ENCODE measurements around the gene WDR44. TPM values are rescaled to one million over a fixed set of nuclear protein-coding genes. Genes with fewer than 3 reads are reported as not detected.

WDR44 gene
- total RNA-seq, 1 donor from 2014 or later = 31.1 TPM

DNA sequence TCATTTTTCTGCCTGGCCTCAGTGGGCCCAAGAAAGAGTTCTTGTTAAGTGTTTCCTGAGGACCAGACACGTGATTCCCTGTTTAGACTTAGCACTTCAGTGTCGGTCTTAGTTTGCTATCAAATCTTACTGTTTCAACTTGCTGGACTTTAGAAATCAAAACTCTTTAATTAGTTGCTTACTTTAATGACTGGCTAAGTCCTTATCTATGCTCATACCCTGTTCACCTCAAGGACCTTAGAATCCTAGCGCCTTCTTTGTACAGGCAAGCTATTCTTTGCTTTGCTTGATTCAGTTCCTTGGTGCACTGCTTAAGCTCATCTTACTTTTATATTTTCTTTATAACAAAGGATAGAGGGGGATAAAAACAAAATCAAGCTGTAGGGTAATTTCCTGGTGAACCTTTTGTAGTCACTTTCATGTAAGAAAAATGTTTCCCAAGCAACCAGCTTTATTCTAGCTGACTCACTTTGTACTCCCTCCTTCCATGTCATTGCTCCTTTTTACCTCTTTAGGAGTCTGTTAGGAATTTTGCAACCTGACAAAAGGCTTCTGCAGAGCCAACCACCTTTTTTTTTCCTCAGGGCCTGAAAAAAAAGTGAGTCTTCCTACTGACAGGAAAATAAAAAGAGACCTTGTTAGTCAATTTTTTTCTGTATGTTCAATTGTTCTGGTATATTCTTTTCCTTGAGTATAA, 14.7 kb downstream of the WDR44 start:
- TF ChIP-seq, protein P1, sequence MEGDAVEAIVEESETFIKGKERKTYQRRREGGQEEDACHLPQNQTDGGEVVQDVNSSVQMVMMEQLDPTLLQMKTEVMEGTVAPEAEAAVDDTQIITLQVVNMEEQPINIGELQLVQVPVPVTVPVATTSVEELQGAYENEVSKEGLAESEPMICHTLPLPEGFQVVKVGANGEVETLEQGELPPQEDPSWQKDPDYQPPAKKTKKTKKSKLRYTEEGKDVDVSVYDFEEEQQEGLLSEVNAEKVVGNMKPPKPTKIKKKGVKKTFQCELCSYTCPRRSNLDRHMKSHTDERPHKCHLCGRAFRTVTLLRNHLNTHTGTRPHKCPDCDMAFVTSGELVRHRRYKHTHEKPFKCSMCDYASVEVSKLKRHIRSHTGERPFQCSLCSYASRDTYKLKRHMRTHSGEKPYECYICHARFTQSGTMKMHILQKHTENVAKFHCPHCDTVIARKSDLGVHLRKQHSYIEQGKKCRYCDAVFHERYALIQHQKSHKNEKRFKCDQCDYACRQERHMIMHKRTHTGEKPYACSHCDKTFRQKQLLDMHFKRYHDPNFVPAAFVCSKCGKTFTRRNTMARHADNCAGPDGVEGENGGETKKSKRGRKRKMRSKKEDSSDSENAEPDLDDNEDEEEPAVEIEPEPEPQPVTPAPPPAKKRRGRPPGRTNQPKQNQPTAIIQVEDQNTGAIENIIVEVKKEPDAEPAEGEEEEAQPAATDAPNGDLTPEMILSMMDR (IDR thresholded peaks at IDR 0.05) = no peak
- Mint-ChIP-seq H3K4me1 (ENCODE audit: unreplicated experiment) (peaks cover 35% of the 10 kb centered on the region), H3K4me3 (ENCODE audit: unreplicated experiment) (no peak overlapping the region), H3K9me3 (ENCODE audit: unreplicated experiment) (no peaks in the 10 kb centered on the region), H3K36me3 (ENCODE audit: unreplicated experiment) (no peaks in the 10 kb centered on the region), H3K27me3 (ENCODE audit: unreplicated experiment) (no peaks in the 10 kb centered on the region), H3K27ac (ENCODE audit: unreplicated experiment) (peak overlapping the region; percentile 18)
- no peak for DNase-seq (ENCODE audit: extremely low spot score, unreplicated experiment)

DNA sequence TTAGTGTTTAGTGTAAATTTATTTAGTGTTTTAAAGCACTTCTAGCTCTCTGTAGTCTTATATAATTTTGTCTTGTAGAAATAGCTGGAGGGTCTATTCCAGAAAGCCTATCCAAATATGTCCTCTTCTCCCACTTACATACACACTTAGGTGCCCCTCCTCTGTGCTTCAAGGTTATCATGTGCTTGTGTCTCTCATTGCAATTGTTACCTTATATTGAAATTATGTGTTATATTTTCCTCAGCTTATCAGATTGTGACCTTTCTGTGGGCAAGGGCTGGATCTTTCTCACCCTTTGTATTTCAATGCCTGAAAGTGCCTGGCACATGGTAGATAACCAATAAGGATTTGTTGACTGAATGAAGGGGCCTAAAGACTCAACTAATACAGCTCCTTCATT, 18.4 kb downstream of the WDR44 start:
- no peak for DNase-seq (ENCODE audit: extremely low spot score, unreplicated experiment)
- Mint-ChIP-seq H3K4me1 (ENCODE audit: unreplicated experiment) (peaks cover 29% of the 10 kb centered on the region), H3K27ac (ENCODE audit: unreplicated experiment) (no peak overlapping the region), H3K9me3 (ENCODE audit: unreplicated experiment) (no peaks in the 10 kb centered on the region), H3K4me3 (ENCODE audit: unreplicated experiment) (no peak overlapping the region), H3K27me3 (ENCODE audit: unreplicated experiment) (no peaks in the 10 kb centered on the region), H3K36me3 (ENCODE audit: unreplicated experiment) (peaks cover 4% of the 10 kb centered on the region)
- TF ChIP-seq, protein P1 (IDR thresholded peaks at IDR 0.05) = no peak

DNA sequence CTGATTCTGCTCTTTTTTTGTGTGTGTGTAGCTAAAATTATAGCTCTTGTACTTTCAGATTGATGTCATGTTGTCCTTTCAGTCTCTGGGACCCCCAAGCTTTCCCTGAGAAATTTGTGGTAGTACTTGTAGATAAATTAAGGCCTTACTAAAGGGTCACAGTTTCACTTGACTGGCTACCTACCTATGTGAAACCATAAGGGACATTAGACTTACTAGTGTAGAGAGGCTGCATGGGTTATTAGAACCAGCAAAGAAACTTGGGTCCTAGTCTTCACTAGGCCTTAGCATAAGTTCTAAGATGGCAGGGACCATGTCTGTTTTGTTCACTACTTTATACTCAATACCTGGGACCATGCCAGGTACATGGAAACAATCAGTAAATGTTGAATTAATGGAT, 21.4 kb downstream of the WDR44 start:
- DNase-seq (ENCODE audit: extremely low spot score, unreplicated experiment) = no peak
- no peaks in the 10 kb centered on the region for H3K9me3 Mint-ChIP-seq (ENCODE audit: unreplicated experiment)
- TF ChIP-seq, protein P1 (IDR thresholded peaks at IDR 0.05) = no peak
- peaks cover 36% of the 10 kb centered on the region for H3K4me1 Mint-ChIP-seq (ENCODE audit: unreplicated experiment)
- H3K27me3 Mint-ChIP-seq (ENCODE audit: unreplicated experiment) = no peaks in the 10 kb centered on the region
- peaks cover 6% of the 10 kb centered on the region for H3K36me3 Mint-ChIP-seq (ENCODE audit: unreplicated experiment)
- H3K4me3 Mint-ChIP-seq (ENCODE audit: unreplicated experiment) = no peak overlapping the region
- H3K27ac Mint-ChIP-seq (ENCODE audit: unreplicated experiment) = no peak overlapping the region

DNA sequence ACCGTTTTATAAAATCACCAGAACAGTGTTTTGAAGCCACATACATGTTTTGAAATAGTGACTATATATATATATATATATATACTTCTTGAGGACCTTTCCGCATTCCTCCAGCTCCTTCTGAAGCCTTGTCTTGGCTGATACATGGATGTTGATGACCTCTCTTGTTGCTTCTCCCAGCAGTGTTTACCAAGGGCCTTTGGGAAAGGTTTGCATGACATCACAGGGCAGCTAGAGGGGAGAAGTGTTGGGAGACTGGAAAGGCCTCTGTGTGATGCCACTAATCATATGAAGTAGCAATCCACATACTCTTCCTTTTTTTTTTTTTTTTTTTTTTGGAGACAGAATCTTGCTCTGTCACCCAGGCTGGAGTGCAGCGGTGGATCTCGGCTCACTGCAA, 22.5 kb downstream of the WDR44 start:
- H3K4me3 Mint-ChIP-seq (ENCODE audit: unreplicated experiment) = no peak overlapping the region
- peaks cover 8% of the 10 kb centered on the region for H3K36me3 Mint-ChIP-seq (ENCODE audit: unreplicated experiment)
- no peaks in the 10 kb centered on the region for H3K9me3 Mint-ChIP-seq (ENCODE audit: unreplicated experiment)
- no peak overlapping the region for H3K27ac Mint-ChIP-seq (ENCODE audit: unreplicated experiment)
- no peak for DNase-seq (ENCODE audit: extremely low spot score, unreplicated experiment)
- no peaks in the 10 kb centered on the region for H3K27me3 Mint-ChIP-seq (ENCODE audit: unreplicated experiment)
- H3K4me1 Mint-ChIP-seq (ENCODE audit: unreplicated experiment) = peaks cover 43% of the 10 kb centered on the region
- TF ChIP-seq, protein P1 (IDR thresholded peaks at IDR 0.05) = no peak

DNA sequence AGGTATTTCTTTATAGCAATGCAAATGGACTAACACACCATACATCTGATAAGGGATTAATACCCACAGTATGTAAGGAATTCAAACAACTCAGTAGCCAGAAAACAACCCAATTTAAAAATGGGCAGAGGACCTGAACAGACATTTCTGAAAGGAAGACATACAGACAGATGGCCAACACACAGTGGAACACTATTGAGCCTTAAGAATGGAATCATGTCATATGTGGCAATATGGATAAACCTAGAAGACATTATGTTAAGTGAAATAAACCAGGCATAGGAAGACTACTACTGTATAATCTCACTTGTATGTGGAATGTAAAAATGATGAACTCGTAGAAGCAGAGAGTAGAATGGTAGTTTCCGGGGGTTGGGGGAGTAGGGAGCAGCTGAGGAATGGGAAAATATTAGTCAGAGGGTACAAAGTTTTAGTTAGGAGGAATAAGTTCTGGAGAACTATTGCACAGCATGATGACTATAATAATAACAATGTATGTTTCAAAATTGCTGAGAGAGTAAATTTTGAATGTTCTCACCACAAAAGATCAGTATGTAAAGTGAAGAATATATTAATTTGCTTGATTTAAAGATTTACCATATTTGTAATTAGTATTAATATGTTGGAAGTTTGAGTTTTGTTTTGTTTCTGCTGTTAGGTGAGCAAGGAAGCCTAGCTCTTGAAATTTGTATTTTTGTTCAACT, 25.2 kb downstream of the WDR44 start:
- peak overlapping the region; percentile 72 for H3K27ac Mint-ChIP-seq (ENCODE audit: unreplicated experiment)
- no peaks in the 10 kb centered on the region for H3K27me3 Mint-ChIP-seq (ENCODE audit: unreplicated experiment)
- TF ChIP-seq, protein P1 (IDR thresholded peaks at IDR 0.05) = no peak
- H3K36me3 Mint-ChIP-seq (ENCODE audit: unreplicated experiment) = peaks cover 8% of the 10 kb centered on the region
- H3K4me3 Mint-ChIP-seq (ENCODE audit: unreplicated experiment) = peak overlapping the region; percentile 23
- peaks cover 39% of the 10 kb centered on the region for H3K4me1 Mint-ChIP-seq (ENCODE audit: unreplicated experiment)
- H3K9me3 Mint-ChIP-seq (ENCODE audit: unreplicated experiment) = no peaks in the 10 kb centered on the region
- no peak for DNase-seq (ENCODE audit: extremely low spot score, unreplicated experiment)
